Activated T-cell treated with anti-CD3 and anti-CD28 coated beads for 48 hours (primary cell): ENCODE measurements around the gene KANK3.
A peak's percentile ranks its signal among the peaks of the same experiment; 100 is the strongest.
"Not testable (repeated sequence)": the region's sequence is repeated elsewhere in the genome, so short reads cannot be mapped to it uniquely, and the experiment has no call there.

Experiments used
- DNase-seq: peaks from one replicate; pipeline ENCODE4 v3.0.0-alpha.2; 2020; ENCODE audit warnings: low read depth

The KANK3 gene

GRCh38 chr19:8337728-8338127, 5.3 kb downstream of the KANK3 start:
- DNase-seq, result no peak

DNA sequence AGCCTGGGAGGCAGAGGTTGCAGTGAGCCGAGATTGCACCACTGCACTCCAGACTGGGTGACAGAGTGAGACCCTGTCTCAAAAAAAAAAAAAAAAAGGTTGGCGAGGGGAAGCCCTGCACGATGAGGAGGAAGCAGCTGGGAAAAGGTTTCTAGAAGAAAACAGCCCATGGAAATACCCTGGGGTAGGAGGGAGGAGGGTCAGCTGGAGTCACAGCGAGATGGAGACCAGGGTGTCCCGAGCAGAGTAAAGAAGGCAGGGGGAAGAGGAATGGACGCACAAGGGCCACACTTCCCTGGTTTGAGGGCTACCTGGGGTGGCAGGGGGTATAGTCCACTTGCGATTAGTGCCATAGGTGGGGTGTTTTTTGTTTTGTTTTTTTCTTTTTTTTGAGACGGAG, 6.4 kb downstream of the KANK3 start:
- no peak for DNase-seq

- no peak for DNase-seq
Observed at GRCh38 chr19:8336072-8336569, 6.9 kb downstream of the KANK3 start.

GRCh38 chr19:8335343-8336071, 7.6 kb downstream of the KANK3 start:
- peak; percentile 49 for DNase-seq

DNA sequence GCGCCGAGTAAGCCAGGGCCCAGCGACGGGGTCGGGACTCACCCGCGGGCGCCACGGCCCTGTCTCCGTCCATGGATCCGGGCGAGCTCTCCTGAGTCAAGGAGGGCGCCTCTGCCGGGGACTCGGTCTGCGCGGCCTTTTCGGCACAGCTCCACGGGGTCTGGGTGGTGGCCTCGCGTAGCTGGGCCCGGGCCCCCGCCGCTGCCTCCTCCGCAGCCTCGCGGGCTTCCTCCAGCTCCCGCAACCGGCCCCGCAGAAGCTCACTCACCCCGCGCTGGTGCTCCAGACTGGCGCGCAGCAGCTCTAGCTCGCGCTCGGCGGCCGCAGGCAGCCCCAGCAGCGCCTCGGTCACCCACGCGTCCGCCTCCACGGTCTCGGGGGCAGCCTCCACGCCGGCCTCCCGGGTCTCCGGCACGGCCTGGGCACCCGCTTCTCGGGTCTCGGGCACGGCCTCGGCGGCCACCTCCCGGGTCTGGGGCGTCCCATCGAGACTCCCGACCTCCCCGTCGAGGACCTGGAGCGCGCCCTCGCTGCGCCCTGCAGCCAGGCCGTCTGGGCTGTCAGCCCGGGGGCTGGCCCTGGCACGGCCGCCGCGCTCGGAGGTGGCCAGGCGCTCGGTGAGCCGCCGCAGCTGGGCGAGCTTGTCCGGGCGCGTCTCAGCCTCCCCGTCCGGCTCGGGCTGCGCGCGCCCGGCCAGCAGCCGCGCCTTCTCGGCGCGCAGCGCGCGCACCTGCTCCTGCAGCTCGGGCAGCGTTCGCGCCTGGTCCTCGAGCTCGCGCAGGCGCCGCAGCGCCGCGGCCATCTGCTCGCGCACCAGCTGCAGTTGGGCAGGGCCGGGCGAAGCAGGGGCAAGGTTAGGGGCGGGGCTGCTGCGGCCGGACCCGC, 8.4 kb downstream of the KANK3 start:
- DNase-seq, result peak; percentile 52

GRCh38 chr19:8333767-8334457, 9.2 kb downstream of the KANK3 start:
- no peak for DNase-seq

DNA sequence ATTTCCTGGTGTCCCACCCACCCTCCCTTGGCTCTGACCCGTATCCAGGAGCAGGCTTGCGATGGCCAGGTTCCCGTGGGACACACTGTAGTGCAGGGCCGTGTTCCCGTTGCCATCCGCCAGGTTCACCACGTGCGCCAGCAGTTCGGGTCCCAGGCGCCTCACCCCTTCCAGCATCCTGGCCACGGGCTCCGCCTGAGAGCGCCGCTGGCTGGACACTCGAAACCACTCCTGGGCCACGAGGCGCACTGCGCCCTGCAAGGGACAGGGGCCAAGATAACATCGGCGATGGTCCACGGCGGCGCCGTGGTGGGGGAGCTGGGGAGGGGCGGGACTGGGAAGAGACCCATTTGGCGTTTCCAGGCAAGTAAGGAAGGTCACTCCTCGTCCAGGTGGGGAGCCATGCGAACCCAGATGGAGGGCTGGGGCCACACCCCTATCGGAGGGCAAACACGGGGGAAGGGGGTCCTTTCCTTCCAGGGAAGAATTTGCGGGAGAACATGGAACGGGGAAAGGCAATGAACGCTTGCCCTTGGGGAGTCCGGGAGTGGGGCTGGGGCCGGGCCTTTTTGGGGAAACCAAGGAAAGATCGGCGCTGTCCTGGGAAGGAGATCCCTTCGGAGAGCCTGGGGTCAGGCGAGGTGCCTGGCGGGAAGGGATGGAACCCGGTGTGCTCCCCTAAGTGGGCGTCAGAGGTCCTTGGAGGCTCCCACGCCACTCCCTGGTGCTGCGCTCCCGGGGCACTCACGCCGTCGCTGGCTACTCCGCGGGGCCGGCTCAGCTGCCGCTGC, 9.9 kb downstream of the KANK3 start:
- no peak for DNase-seq

DNA sequence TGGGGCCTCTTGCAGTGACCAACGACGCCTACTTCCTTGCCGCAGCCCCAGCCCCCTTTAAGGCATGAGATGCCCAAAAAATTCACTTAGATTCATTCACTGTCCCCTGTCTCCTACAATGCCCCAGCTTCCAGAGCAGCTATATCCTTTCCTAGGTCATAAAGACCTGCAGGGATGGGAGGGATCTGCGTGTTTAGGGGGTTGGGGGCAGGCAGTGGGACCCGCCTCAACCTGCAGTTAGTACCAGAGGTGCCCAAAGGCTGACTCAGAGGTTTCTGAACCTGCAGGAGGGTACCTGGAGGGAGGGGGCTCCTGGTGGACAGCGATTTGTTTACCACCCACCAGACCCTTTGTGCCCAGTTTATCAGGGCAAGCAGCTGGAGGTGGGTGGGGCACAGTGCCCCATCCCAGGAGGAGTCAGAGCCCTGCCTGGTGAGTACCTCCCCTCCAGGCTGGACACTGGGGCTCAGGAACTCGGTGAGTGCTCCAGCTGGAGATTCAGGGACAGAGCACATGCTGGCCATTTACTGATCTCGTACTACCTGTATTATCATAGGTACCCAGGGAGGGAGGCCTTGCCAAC, 11.7 kb downstream of the KANK3 start:
- no peak for DNase-seq

DNA sequence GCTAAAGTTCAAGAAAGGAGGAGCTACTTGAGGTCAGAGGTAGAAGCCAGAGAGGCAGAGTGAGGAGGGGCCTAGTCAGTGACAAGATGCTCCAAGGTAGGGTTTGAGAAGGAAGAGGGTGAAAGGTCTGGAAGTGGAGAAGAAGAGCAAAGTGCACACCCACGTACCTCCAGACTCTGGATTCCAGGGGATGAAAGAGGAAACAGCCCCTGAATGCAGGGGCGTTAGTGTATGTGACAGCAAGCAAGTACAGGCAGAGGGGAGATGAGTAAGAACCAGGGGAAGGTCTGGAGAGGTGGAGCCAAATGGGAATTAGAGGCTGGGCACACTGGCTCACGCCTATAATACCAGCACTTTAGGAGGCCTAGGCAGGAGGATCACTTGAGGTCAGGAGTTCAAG, 13.1 kb downstream of the KANK3 start:
- no peak for DNase-seq

GRCh38 chr19:8325454-8325853, 17.6 kb downstream of the KANK3 start:
- no peak for DNase-seq

DNA sequence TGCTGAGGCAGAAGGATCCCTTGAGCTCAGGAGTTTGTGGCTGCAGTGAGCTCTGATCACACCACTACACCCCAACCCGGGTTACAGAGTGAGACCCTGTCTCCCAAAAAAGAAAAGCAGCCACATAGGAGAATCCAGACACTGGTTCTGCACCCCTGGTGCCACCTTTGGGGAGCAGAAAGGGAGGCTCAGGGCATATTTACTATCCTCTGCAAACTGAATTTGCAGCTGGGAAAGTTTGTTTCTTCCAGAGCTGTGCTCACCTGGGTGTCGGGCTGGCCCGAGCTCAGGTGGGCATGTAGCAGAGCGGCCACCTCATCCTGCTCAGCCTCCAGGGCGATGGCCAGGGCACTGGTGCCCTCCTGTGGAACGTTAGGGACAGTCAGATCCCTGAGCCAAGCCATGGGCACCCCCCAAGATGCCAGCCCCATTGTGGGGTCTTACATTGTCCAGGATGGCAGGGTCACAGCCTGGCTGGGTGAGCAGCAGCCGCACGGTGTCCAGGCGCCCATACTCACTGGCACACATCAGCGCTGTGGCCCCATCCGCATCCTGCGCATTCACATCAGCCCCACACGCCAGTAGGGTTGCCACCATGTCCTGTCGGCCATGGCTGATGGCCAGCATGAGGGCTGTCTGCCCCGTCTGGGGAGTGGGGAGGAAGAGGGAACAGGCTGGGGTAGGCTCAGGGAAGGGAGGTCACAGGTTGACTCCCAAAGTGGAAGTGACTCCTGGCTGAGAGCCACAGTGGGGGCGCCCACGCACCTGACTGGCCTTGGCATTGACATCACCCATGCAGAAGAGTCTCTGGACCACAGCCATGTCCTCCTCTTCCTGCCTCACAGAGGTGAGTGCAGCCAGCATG, 18.6 kb downstream of the KANK3 start:
- DNase-seq, result no peak

GRCh38 chr19:8323781-8324185, 19.3 kb downstream of the KANK3 start:
- no peak for DNase-seq

GRCh38 chr19:8322638-8322997, 20.4 kb downstream of the KANK3 start:
- no peak for DNase-seq

DNA sequence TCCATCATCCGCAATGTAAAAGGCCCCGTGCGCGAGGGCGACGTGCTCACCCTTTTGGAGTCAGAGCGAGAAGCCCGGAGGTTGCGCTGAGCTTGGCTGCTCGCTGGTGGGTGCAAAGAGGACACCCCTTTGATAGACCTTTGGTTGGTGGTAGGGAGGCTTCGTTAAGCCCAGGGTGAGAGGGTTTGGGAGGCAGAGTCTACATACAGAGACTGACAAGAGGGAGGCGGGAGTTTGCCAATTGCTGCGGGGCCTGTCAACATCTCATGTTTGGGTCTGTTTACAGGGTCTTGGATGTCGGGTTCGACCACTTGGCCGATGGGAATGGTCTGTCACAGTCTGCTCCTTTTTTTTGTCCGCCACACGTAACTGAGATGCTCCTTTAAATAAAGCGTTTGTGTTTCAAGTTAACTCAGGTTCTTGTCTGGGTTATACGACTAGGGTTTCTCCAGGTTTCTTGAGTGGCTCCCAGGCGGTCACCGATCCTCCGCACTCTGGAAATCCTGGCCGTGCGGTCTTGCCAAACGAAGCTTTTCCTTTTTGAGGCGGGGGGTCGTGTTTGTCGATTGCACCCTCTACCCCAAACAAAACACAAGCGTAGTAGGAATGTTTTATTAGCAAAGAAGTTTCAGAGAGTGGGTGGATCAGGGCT, 20.9 kb downstream of the KANK3 start:
- no peak for DNase-seq

GRCh38 chr19:8321067-8321985, 21.7 kb downstream of the KANK3 start, which contains the start of the genes NDUFA7 and RPS28:
Gene NDUFA7 (minus strand): TSS chr19:8321375. CDS start chr19:8321358, 17 bp downstream.
Gene RPS28 (plus strand): TSS chr19:8321496. CDS start chr19:8321531, 35 bp downstream.
- peak; percentile 93 for DNase-seq

DNA sequence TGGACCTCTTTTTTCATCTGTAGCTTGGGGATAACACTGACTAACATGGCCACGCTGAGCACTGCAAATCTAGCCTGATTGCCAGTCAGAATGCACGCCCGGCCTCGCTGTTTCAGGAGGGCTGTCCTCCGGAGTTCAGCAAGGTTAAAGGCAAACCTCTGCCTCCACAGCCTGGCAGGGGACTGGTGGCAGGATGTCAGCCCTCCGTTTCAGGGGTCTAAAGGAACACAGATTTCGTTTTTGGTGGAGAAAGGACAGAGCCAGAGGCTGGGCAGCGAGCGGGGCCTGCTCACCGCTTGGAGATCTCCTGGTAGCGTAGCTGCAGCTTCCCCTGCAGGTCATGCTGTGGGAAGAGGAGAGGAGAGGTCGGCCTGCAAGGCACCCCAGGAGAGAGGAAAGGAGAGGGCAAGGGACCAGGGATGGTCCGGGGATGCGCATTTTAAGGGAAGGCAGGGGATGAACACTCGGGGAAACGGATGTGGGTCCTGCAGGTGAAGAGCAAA, 22.4 kb downstream of the KANK3 start:
- no peak for DNase-seq

DNA sequence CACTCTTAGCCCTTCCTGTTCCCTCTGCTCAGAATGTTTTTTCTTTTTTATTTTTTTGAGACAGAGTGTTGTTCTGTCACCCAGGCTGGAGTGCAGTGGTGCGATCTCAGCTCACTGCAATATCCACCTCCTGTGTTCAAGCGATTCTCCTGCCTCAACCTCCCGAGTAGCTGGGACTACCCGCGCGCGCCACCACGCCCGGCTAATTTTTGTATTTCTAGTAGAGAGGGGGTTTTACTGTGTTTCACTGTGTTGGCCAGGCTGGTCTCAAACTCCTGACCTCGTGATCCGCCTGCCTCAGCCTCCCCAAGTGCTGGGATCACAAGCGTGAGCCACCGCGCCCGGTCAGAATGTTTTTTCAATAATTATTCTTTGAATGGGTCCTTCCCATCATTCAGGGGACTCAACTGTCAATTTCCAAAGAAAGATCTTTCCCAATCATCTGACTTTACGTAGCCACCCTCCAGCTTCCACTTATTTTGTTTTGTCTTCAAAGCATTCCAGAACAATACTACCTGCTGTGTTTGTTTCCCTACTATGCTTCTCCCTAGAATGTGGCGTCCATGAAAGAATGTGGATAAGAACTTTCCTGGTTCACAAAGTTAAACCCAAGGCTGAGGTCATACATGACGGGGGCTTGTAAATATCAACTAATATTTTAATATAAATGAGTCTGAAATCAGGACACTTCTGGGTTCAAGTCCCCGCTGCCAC, 23.1 kb downstream of the KANK3 start:
- DNase-seq, result no peak

DNA sequence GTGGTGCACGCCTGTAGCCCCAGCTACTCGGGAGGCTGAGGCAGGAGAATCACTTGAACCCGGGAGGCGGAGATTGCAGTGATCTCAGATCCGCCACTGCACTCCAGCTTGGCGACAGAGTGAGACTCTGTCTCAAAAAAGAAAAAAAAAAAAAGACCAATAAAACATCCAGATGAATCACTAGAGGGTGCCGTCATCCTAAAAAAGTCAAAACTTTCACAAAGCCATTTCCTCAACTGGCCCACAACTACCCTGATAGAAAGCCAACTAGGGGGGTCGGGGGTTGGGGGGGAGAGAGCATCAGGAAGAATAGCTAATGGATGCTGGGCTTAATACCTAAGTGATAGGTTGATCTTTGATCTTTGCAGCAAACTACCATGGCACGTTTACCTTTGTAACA, 24.2 kb downstream of the KANK3 start:
- DNase-seq, result not testable (repeated sequence)
